Measurements from ENCODE around the gene MLYCD. TPM values are rescaled to one million over a fixed set of nuclear protein-coding genes. Genes with fewer than 3 reads are reported as not detected.

Gene MLYCD
- total RNA-seq, 1 donor, result 5.1 TPM

GRCh38 chr16:83923581-83924365 lies 24.9 kb downstream of the MLYCD start:
- Histone ChIP-seq H3K36me3 (ENCODE audit: insufficient read depth, low read length) (peaks cover 9% of the 10 kb centered on the region), H3K27ac (ENCODE audit: low read depth, low read length) (no peak overlapping the region), H2AFZ (ENCODE audit: low read length) (no peak overlapping the region), H3K4me3 (ENCODE audit: insufficient read depth, low read length) (no peak overlapping the region), H3K4me2 (ENCODE audit: insufficient read depth, low read length) (no peak overlapping the region), H3K9me3 (ENCODE audit: low read depth, low read length) (no peaks in the 10 kb centered on the region), H3K79me2 (ENCODE audit: insufficient read depth, low read length) (no peaks in the 10 kb centered on the region), H4K20me1 (ENCODE audit: insufficient read depth, low read length) (peaks cover 14% of the 10 kb centered on the region), H3K4me1 (ENCODE audit: insufficient read depth, low read length) (peaks cover 25% of the 10 kb centered on the region), H3K27me3 (ENCODE audit: insufficient read depth, low read length) (no peaks in the 10 kb centered on the region)
- TF ChIP-seq CTCF (IDR thresholded peaks at IDR 0.05; ENCODE audit: extremely low read depth, low read depth, low read length), result no peak
- DNase-seq (ENCODE audit: insufficient read length, low spot score, missing footprints), result peak; percentile 22

GRCh38 chr16:83924686-83925085 lies 25.8 kb downstream of the MLYCD start:
- H3K9me3 ChIP-seq (ENCODE audit: low read depth, low read length), result no peaks in the 10 kb centered on the region
- no peak for TF ChIP-seq CTCF (IDR thresholded peaks at IDR 0.05; ENCODE audit: extremely low read depth, low read depth, low read length)
- no peak overlapping the region for H3K4me2 ChIP-seq (ENCODE audit: insufficient read depth, low read length)
- H3K27ac ChIP-seq (ENCODE audit: low read depth, low read length), result no peak overlapping the region
- peak; percentile 57 for DNase-seq (ENCODE audit: insufficient read length, low spot score, missing footprints)
- no peaks in the 10 kb centered on the region for H3K27me3 ChIP-seq (ENCODE audit: insufficient read depth, low read length)
- peaks cover 3% of the 10 kb centered on the region for H3K36me3 ChIP-seq (ENCODE audit: insufficient read depth, low read length)
- H3K79me2 ChIP-seq (ENCODE audit: insufficient read depth, low read length), result no peaks in the 10 kb centered on the region
- no peak overlapping the region for H3K4me3 ChIP-seq (ENCODE audit: insufficient read depth, low read length)
- H4K20me1 ChIP-seq (ENCODE audit: insufficient read depth, low read length), result peaks cover 15% of the 10 kb centered on the region
- no peak overlapping the region for H2AFZ ChIP-seq (ENCODE audit: low read length)
- H3K4me1 ChIP-seq (ENCODE audit: insufficient read depth, low read length), result peaks cover 27% of the 10 kb centered on the region

GRCh38 chr16:83925095-83925905 lies 26.4 kb downstream of the MLYCD start:
- no peaks in the 10 kb centered on the region for H3K9me3 ChIP-seq (ENCODE audit: low read depth, low read length)
- H3K79me2 ChIP-seq (ENCODE audit: insufficient read depth, low read length), result no peaks in the 10 kb centered on the region
- H3K4me3 ChIP-seq (ENCODE audit: insufficient read depth, low read length), result no peak overlapping the region
- peaks cover 27% of the 10 kb centered on the region for H3K4me1 ChIP-seq (ENCODE audit: insufficient read depth, low read length)
- peak; percentile 25 for DNase-seq (ENCODE audit: insufficient read length, low spot score, missing footprints)
- no peaks in the 10 kb centered on the region for H3K27me3 ChIP-seq (ENCODE audit: insufficient read depth, low read length)
- no peak for TF ChIP-seq CTCF (IDR thresholded peaks at IDR 0.05; ENCODE audit: extremely low read depth, low read depth, low read length)
- peaks cover 14% of the 10 kb centered on the region for H4K20me1 ChIP-seq (ENCODE audit: insufficient read depth, low read length)
- H2AFZ ChIP-seq (ENCODE audit: low read length), result no peak overlapping the region
- no peaks in the 10 kb centered on the region for H3K36me3 ChIP-seq (ENCODE audit: insufficient read depth, low read length)
- no peak overlapping the region for H3K4me2 ChIP-seq (ENCODE audit: insufficient read depth, low read length)
- H3K27ac ChIP-seq (ENCODE audit: low read depth, low read length), result no peak overlapping the region
